GM06990 (cell line): ENCODE measurements around the gene PFKP.

Experiments used
- DNase-seq: peaks from one replicate; pipeline ENCODE4 v3.0.0-alpha.2; 2011; ENCODE audit not compliant: insufficient read length; ENCODE audit errors: extremely low read depth
- H3K27me3 ChIP-seq: replicated peaks from 2 replicates; pipeline ENCODE4 v1.6.0; 2011; ENCODE audit warnings: low read length; ENCODE audit not compliant: control insufficient read depth, insufficient read depth
- H3K36me3 ChIP-seq: 2 replicates; pipeline ENCODE4 v1.5.1; 2011; ENCODE audit warnings: low read length; ENCODE audit not compliant: control insufficient read depth, insufficient read depth
- H3K4me3 ChIP-seq: replicated peaks from 2 replicates; pipeline ENCODE4 v1.5.1; 2011; ENCODE audit warnings: low read depth, mild to moderate bottlenecking, control low read depth, low read length
- CTCF ChIP-seq: IDR thresholded peaks from 2 replicates; pipeline ENCODE4 v1.5.1; 2011; ENCODE audit warnings: low read length, control low read depth, mild to moderate bottlenecking, inconsistent platforms; ENCODE audit not compliant: insufficient read depth, poor library complexity, severe bottlenecking

The PFKP gene

GRCh38 chr10:3107426-3107961 is 40.1 kb downstream of the PFKP start:
- no peak for TF ChIP-seq CTCF
- no peaks in the 10 kb centered on the region for H3K27me3 ChIP-seq
- H3K4me3 ChIP-seq: no peak overlapping the region
- no peak for DNase-seq
- H3K36me3 ChIP-seq: peaks cover 53% of the 10 kb centered on the region

- H3K36me3 ChIP-seq: peaks cover 51% of the 10 kb centered on the region
- no peak for TF ChIP-seq CTCF
Measured at GRCh38 chr10:3108033-3108432, 40.7 kb downstream of the PFKP start.

GRCh38 chr10:3108575-3109105 is 41.3 kb downstream of the PFKP start:
- Histone ChIP-seq H3K27me3 (no peaks in the 10 kb centered on the region), H3K36me3 (peaks cover 53% of the 10 kb centered on the region), H3K4me3 (no peak overlapping the region)
- DNase-seq: no peak
- no peak for TF ChIP-seq CTCF

More at GRCh38 chr10:3108033-3108432, 40.7 kb downstream of the PFKP start:
- no peak for DNase-seq
- no peaks in the 10 kb centered on the region for H3K27me3 ChIP-seq
- H3K4me3 ChIP-seq: no peak overlapping the region

- no peak for DNase-seq
- TF ChIP-seq CTCF: no peak
- H3K36me3 ChIP-seq: peaks cover 53% of the 10 kb centered on the region
Measured at GRCh38 chr10:3109196-3109595, 41.8 kb downstream of the PFKP start.

GRCh38 chr10:3109633-3110032 is 42.3 kb downstream of the PFKP start:
- H3K36me3 ChIP-seq: peaks cover 52% of the 10 kb centered on the region
- TF ChIP-seq CTCF: no peak
- no peaks in the 10 kb centered on the region for H3K27me3 ChIP-seq
- DNase-seq: no peak
- no peak overlapping the region for H3K4me3 ChIP-seq

More at GRCh38 chr10:3109196-3109595, 41.8 kb downstream of the PFKP start:
- no peaks in the 10 kb centered on the region for H3K27me3 ChIP-seq
- no peak overlapping the region for H3K4me3 ChIP-seq
